Adipocyte (in vitro differentiated cells): ENCODE measurements around the gene PRKCA.
"Not testable (repeated sequence)": the region's sequence is repeated elsewhere in the genome, so short reads cannot be mapped to it uniquely, and the experiment has no call there.

Experiments
- DNase-seq: peaks from one replicate; pipeline ENCODE4 v3.0.0-alpha.2; 2015; ENCODE audit warnings: low read depth
- H3K27me3 ChIP-seq: replicated peaks from 2 replicates; pipeline ENCODE4 v1.7.0; 2013; ENCODE audit warnings: mild to moderate bottlenecking, low read length, moderate library complexity; ENCODE audit not compliant: control insufficient read depth, insufficient read depth
- H3K36me3 ChIP-seq: 2 replicates; pipeline ENCODE4 v1.7.0; 2013; ENCODE audit warnings: low read length, mild to moderate bottlenecking, moderate library complexity; ENCODE audit not compliant: control insufficient read depth, insufficient read depth, severe bottlenecking
- H3K4me1 ChIP-seq: 2 replicates; pipeline ENCODE4 v1.7.0; 2013; ENCODE audit warnings: mild to moderate bottlenecking, low read length, moderate library complexity; ENCODE audit not compliant: control insufficient read depth, insufficient read depth
- H3K4me3 ChIP-seq: 2 replicates; pipeline ENCODE4 v1.7.0; 2013; ENCODE audit warnings: mild to moderate bottlenecking, low read length, moderate library complexity
- H3K9ac ChIP-seq: 2 replicates; pipeline ENCODE4 v1.7.0; 2013; ENCODE audit warnings: mild to moderate bottlenecking, low read length, moderate library complexity
- H3K9me3 ChIP-seq: 2 replicates; pipeline ENCODE4 v1.7.0; 2013; ENCODE audit warnings: mild to moderate bottlenecking, low read length, moderate library complexity; ENCODE audit not compliant: control insufficient read depth

PRKCA gene

DNA sequence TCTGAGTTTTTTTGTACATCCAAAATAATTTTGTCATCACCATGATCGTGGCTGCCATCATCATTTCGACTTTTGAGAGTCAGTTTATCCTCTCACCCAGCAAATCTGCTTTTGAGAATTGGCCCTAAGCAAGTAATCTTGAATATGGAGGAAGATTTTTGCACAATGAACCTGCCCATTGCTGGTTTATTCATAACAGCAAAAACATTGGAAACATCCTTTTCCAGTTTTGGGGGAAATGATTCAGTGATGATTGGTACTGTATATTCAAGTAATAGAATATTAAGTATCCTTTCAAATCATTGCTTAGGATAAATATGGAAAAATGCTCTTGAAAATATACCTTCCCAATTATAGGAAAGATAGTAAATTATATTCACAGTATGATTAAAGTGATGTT, 53.1 kb downstream of the PRKCA start:
- Histone ChIP-seq H3K9me3 (no peaks in the 10 kb centered on the region), H3K4me1 (peaks cover 22% of the 10 kb centered on the region), H3K27me3 (no peaks in the 10 kb centered on the region), H3K36me3 (no peaks in the 10 kb centered on the region), H3K4me3 (no peak overlapping the region), H3K9ac (no peak overlapping the region)
- no peak for DNase-seq

DNA sequence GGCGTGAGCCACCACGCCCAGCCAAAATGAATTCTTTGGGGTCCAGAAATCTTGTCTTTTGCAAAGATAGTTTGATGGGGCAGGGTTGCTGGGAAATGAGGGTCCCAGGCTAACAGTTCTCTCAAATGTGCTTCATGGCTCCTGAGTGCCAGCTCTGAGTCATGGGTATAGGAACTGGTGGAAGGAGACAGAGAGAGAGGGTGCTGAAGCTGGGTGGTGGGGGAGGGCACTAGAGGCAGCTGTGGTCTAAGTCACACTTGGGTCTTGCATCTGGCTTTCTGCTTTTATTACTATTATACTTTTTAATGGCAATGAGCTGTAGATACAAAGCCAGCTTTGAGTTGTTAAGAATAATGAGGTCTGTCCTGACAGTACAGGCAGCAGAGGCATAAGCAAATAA, 54.6 kb downstream of the PRKCA start:
- peak; percentile 39 for DNase-seq
- H3K36me3 ChIP-seq: no peaks in the 10 kb centered on the region
- no peaks in the 10 kb centered on the region for H3K9me3 ChIP-seq
- H3K27me3 ChIP-seq: no peaks in the 10 kb centered on the region
- H3K9ac ChIP-seq: no peak overlapping the region
- peaks cover 22% of the 10 kb centered on the region for H3K4me1 ChIP-seq
- H3K4me3 ChIP-seq: no peak overlapping the region

DNA sequence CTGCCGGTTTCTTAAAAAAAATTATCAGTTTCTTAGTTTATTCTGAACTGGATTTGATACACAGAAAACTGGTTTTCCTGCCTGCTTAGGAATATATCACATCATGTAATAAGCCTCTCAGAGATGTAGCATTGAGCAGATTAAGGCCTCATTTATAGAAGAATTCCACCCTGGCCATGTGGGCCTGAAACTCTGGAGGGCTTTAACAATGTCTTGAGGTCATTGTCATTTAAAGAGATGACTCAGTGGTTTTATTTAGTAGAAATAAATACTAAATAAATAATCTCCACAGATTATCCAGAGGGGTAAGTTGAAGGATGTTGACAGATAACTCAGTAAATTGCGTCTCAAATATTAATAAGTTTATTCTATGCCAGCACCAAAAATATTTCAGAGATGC, 56.9 kb downstream of the PRKCA start:
- Histone ChIP-seq H3K36me3 (no peaks in the 10 kb centered on the region), H3K27me3 (no peaks in the 10 kb centered on the region), H3K9me3 (no peaks in the 10 kb centered on the region), H3K4me1 (peaks cover 22% of the 10 kb centered on the region), H3K9ac (no peak overlapping the region), H3K4me3 (no peak overlapping the region)
- no peak for DNase-seq

DNA sequence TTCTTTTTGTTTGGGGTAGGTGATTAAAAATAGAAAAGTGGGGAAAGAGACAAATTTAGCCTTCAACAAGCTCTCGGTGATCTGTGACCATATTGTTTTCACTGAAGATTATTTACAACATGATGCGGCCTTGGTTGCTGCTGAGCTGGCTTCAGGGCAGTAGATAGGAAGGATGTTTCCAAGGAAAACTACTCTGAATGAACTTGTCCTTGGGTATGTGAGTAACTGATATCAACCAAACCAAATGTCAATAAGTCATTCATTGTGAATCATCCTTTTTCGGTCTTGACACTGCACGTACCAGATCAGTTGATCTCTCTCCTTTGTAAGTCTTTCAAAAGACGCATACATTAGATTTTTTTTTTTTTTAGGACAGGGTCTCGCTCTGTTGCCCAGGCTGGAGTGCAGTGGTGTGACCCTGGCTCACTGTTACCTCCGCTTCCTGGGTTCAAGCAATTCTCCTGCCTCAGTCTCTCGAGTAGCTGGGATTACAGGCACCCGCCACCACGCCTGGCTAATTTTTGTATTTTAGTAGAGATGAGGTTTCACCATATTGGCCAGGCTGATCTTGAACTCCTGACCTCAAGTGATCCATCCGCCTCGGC, 58.6 kb downstream of the PRKCA start:
- H3K36me3 ChIP-seq, H3K9me3 ChIP-seq, H3K4me3 ChIP-seq, H3K27me3 ChIP-seq, H3K9ac ChIP-seq, DNase-seq: not testable (repeated sequence)
- H3K4me1 ChIP-seq: peaks cover 13% of the 10 kb centered on the region

DNA sequence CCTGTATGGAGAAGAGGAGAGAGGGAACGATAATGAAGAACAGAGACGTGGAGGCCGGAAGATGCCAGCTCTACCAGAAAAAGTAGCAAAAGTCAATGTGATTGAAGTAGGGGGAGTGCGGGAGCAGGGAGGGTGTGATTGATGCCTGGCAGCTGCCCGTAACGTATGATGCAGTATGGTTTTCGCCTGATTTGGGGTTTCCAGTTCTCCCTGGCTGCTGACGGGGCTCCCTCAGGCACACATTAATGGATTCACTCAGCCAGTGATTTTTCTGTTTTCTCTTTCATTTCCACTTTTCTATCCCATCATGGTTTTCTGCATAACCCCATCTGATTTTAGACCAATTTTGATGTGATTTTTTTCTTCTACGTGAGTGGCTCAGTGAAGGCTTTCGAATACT, 62.1 kb downstream of the PRKCA start:
- Histone ChIP-seq H3K27me3 (no peaks in the 10 kb centered on the region), H3K9ac (no peak overlapping the region), H3K9me3 (no peaks in the 10 kb centered on the region), H3K36me3 (no peaks in the 10 kb centered on the region), H3K4me1 (peaks cover 2% of the 10 kb centered on the region), H3K4me3 (no peak overlapping the region)
- no peak for DNase-seq

DNA sequence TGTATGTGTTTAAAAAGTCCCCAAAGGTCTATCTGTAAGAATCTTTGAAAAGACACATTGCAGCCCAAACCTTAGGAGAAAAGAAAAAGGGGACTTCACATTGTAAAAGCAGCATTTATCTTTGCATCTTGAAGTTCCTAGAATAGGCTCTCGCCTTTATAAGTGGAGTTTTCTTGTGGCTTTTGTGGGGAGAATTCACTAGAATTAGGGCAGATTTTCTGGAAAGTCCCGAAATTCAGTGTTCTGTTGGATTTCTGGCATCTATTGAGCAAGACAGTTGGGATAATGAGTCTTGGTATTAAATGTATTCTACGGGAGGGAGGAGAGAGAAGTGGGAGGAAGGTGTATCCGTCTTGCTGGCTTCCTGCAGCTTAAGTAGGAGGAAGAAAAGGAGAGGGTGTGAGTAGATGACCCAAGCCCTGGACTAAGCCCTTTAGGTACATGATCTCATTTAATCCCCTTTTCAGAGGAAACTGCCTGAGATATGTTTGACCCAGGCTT, 62.6 kb downstream of the PRKCA start:
- Histone ChIP-seq H3K36me3 (no peaks in the 10 kb centered on the region), H3K4me3 (no peak overlapping the region), H3K4me1 (no peaks in the 10 kb centered on the region), H3K27me3 (no peaks in the 10 kb centered on the region), H3K9me3 (no peaks in the 10 kb centered on the region), H3K9ac (no peak overlapping the region)
- DNase-seq: no peak

DNA sequence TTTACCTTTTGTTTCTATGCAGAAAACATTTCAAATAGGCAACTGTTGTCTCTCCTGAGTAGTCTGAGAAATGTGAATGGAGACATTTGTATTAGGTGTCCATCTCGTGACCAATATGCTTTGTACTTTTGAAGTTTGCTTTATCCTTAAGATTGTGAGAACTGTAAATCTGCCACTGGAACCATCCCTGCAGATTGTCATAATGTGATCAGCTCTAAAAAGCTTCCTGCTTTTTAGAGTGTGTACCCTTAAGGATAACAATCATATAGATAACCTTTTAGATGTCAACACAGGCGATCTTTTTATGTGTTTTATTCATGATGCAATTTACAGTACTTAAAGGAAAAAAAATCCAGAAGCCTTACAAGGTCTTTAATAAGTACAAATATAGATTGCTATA, 63.5 kb downstream of the PRKCA start:
- Histone ChIP-seq H3K4me1 (no peaks in the 10 kb centered on the region), H3K27me3 (no peaks in the 10 kb centered on the region), H3K36me3 (no peaks in the 10 kb centered on the region), H3K4me3 (no peak overlapping the region), H3K9me3 (no peaks in the 10 kb centered on the region), H3K9ac (no peak overlapping the region)
- DNase-seq: no peak

DNA sequence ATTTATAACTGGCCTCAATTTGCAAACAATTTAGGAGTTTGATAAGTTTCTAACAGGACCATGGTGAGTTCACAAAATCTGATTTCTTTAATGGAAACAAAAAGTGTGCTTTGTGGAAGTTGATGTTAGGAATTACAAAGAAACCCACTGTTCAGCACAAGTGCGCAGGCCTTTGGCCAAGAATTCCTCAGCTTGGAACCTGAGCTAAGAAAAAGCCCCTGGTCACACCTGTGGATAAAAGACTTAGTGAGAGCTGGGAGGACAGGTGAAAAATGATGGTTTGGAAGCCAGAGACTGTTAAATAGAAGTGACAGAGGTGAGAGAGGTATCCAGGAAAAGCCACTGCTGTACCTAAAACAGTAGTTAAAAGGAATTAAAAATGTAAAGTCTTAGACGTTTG, 64.7 kb downstream of the PRKCA start:
- Histone ChIP-seq H3K27me3 (no peaks in the 10 kb centered on the region), H3K4me3 (no peak overlapping the region), H3K4me1 (no peaks in the 10 kb centered on the region), H3K9me3 (no peaks in the 10 kb centered on the region), H3K36me3 (no peaks in the 10 kb centered on the region), H3K9ac (no peak overlapping the region)
- DNase-seq: no peak

DNA sequence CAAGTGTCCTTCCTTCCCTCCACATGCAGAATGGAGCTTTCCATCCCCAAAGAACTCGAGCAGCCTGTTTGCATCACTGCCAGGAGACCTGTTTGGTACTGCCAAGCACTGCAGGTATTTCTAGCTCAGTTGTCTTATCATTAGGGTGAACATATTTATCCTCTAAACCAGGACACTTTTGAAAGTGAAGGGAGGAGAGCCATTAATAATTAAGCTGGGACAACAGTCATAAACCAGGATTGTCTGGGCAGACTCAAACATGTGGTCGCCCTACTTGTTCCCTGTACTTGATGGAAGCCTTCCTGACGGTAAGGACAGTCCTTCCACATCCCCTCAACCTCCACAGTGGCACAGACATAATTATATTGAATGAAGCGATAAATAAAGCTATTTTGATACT, 67.4 kb downstream of the PRKCA start:
- no peaks in the 10 kb centered on the region for H3K36me3 ChIP-seq
- no peak overlapping the region for H3K4me3 ChIP-seq
- H3K4me1 ChIP-seq: no peaks in the 10 kb centered on the region
- H3K27me3 ChIP-seq: no peaks in the 10 kb centered on the region
- H3K9ac ChIP-seq: no peak overlapping the region
- no peaks in the 10 kb centered on the region for H3K9me3 ChIP-seq
- DNase-seq: no peak

DNA sequence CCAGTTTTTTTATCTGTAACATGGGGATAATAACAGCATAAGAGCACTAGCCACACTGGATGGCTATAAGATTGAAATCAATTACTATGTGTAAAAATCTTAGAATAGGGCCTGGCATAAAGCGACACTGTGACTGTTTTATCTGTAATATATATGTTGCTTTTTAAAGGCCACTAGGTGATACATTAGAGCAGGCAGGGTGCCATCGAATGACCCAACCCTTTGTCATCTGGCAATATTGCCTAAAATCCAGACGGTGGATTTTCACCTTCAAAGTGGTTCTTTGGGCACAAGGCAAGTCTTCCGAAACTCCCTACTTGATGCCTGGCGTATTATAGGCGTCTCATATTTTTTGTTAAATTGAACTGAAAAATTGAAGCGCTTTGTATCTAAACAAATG, 69.1 kb downstream of the PRKCA start:
- H3K9me3 ChIP-seq: no peaks in the 10 kb centered on the region
- no peak overlapping the region for H3K4me3 ChIP-seq
- H3K36me3 ChIP-seq: no peaks in the 10 kb centered on the region
- no peak overlapping the region for H3K9ac ChIP-seq
- DNase-seq: no peak
- no peaks in the 10 kb centered on the region for H3K4me1 ChIP-seq
- H3K27me3 ChIP-seq: no peaks in the 10 kb centered on the region

DNA sequence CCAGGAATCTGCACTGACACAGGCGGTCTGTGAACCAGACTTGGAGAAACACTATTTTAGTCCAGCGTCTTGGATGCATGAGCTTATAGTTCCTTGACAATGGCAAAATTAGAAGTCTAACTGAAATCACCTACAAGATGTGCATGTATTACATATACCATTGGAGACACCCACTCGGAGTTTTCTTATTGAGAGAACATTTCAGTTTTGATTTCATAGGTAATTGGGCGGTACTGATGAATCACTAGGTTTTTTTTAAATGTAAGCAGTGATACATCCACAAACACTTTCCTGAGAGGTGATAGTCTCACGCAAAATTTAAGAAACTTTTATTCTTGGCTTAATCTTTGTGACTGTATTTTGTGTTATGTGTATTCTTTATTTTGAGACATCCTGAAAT, 69.8 kb downstream of the PRKCA start:
- H3K9me3 ChIP-seq: no peaks in the 10 kb centered on the region
- no peaks in the 10 kb centered on the region for H3K27me3 ChIP-seq
- DNase-seq: no peak
- H3K4me1 ChIP-seq: no peaks in the 10 kb centered on the region
- no peak overlapping the region for H3K4me3 ChIP-seq
- no peaks in the 10 kb centered on the region for H3K36me3 ChIP-seq
- H3K9ac ChIP-seq: no peak overlapping the region

DNA sequence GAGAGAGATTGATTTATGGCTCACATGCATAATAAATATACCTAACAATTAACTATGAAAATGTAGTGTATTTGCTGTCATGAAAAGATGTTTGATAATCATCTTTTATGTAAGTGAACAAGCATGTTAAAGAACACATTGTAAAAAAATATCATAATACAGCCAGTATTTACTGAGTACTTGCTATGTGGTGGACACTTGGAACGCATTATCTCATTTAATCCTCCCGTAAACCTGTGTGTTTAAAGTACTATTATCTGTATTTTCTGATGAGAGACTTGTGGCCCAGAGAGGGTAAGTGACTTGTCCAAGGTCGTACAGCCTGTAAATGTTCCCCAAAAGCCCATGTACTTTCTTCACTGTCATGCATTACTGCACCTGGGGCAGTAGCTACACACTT, 70.7 kb downstream of the PRKCA start:
- Histone ChIP-seq H3K9me3 (no peaks in the 10 kb centered on the region), H3K4me1 (no peaks in the 10 kb centered on the region), H3K27me3 (no peaks in the 10 kb centered on the region)

More for the DNA sequence above, 70.7 kb downstream of the PRKCA start:
- H3K4me3 ChIP-seq: no peak overlapping the region
- no peak for DNase-seq
- H3K36me3 ChIP-seq: no peaks in the 10 kb centered on the region
- no peak overlapping the region for H3K9ac ChIP-seq
